Nephron (organoid): ENCODE data around the gene HSPH1.
A peak's percentile ranks its signal among the peaks of the same experiment; 100 is the strongest.

Experiments used
- H3K27ac Mint-ChIP-seq, 3 experiments: 2 replicates each; pipeline ENCODE4 v1.8.0; 2020; ENCODE audit warnings: mixed read lengths in 3 of 3, mild to moderate bottlenecking in 2 of 3, moderate library complexity in 1 of 3
- H3K27me3 Mint-ChIP-seq: 2 replicates; pipeline ENCODE4 v1.8.0; 2021; ENCODE audit warnings: low read depth, mild to moderate bottlenecking, moderate library complexity, mixed read lengths
- H3K36me3 Mint-ChIP-seq: 2 replicates; pipeline ENCODE4 v1.8.0; 2020; ENCODE audit warnings: low read depth, mixed read lengths
- H3K4me1 Mint-ChIP-seq: 2 replicates; pipeline ENCODE4 v1.8.0; 2020; ENCODE audit warnings: mixed read lengths
- H3K4me3 Mint-ChIP-seq, 3 experiments: 2 replicates each; pipeline ENCODE4 v1.8.0; 2020; ENCODE audit warnings: mild to moderate bottlenecking in 3 of 3, mixed read lengths in 3 of 3, moderate library complexity in 2 of 3
- H3K9me3 Mint-ChIP-seq: 2 replicates; pipeline ENCODE4 v1.8.0; 2020; ENCODE audit warnings: mixed read lengths
- CTCF ChIP-seq, 3 experiments: fragments of 200-600 bp; sonication (generic); IDR thresholded peaks; one replicate each; pipeline ENCODE4 v1.5.0; 2021; ENCODE audit warnings: antibody characterized with exemption in 3 of 3; ENCODE audit not compliant: unreplicated experiment in 3 of 3

The HSPH1 gene

GRCh38 chr13:31122544-31123260, 39.0 kb downstream of the HSPH1 start:
- peaks cover 18% of the 10 kb centered on the region for H3K27me3 Mint-ChIP-seq
- no peak overlapping the region for H3K4me3 Mint-ChIP-seq
- H3K9me3 Mint-ChIP-seq, result peaks cover 1% of the 10 kb centered on the region
- TF ChIP-seq CTCF (IDR thresholded peaks at IDR 0.05; ENCODE audit: unreplicated experiment in 3 of 3), result no peak
- H3K27ac Mint-ChIP-seq, result no peak overlapping the region
- peaks cover 35% of the 10 kb centered on the region for H3K4me1 Mint-ChIP-seq
- no peaks in the 10 kb centered on the region for H3K36me3 Mint-ChIP-seq

- no peak overlapping the region for H3K4me3 Mint-ChIP-seq
- peak overlapping the region in 1 of 3 experiments; percentile 78 for H3K27ac Mint-ChIP-seq
- no peak for TF ChIP-seq CTCF (IDR thresholded peaks at IDR 0.05; ENCODE audit: unreplicated experiment in 3 of 3)
- H3K4me1 Mint-ChIP-seq, result peaks cover 35% of the 10 kb centered on the region
- no peaks in the 10 kb centered on the region for H3K9me3 Mint-ChIP-seq
- H3K27me3 Mint-ChIP-seq, result peaks cover 20% of the 10 kb centered on the region
- no peaks in the 10 kb centered on the region for H3K36me3 Mint-ChIP-seq
Measured at GRCh38 chr13:31122143-31122542, 39.6 kb downstream of the HSPH1 start.

- H3K27me3 Mint-ChIP-seq, result peaks cover 23% of the 10 kb centered on the region
- peak overlapping the region; percentile 40 to 78 (median 42) for H3K27ac Mint-ChIP-seq
- H3K4me3 Mint-ChIP-seq, result no peak overlapping the region
- H3K36me3 Mint-ChIP-seq, result no peaks in the 10 kb centered on the region
- peaks cover 35% of the 10 kb centered on the region for H3K4me1 Mint-ChIP-seq
- no peak for TF ChIP-seq CTCF (IDR thresholded peaks at IDR 0.05; ENCODE audit: unreplicated experiment in 3 of 3)
- H3K9me3 Mint-ChIP-seq, result no peaks in the 10 kb centered on the region
Measured at GRCh38 chr13:31121379-31122140, 40.1 kb downstream of the HSPH1 start.

DNA sequence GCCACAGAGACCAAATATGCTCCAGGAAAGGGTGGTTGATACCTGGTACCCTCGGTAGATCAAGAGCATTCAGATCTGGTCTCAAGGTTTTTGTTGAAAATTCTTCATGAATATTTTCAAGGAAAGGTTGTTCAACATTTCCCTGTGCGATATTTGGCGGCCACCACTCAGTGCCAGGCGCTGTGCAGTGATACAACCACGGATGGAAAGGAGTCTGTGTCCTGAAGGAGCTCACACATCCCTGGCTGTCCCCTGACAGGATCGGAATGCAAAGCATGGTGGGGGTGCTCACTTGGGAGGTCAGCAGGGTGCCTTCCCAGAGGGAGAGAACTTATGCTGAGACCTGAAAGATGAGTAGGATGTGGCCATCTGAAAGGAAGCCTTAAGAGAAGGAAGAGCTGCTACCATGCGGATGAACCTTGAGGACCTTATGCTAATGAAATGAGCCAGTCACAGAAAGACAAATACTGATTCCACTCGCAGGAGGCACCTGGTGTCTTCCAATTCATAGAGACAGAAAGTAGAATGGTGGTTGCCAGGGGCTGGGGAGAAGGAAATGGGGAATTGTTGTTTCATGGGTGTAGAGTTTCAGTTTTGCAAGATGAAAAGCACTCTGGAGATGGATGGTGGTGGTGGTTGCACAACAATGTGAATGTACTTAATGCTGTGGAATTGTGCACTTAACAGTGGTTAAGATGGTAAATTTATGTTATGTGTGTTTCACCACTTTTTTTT, 41.6 kb downstream of the HSPH1 start:
- Mint-ChIP-seq H3K4me1 (peaks cover 35% of the 10 kb centered on the region), H3K27me3 (peaks cover 30% of the 10 kb centered on the region), H3K9me3 (no peaks in the 10 kb centered on the region), H3K27ac (peak overlapping the region in 1 of 3 experiments; percentile 28), H3K4me3 (no peak overlapping the region), H3K36me3 (no peaks in the 10 kb centered on the region)
- no peak for TF ChIP-seq CTCF (IDR thresholded peaks at IDR 0.05; ENCODE audit: unreplicated experiment in 3 of 3)

DNA sequence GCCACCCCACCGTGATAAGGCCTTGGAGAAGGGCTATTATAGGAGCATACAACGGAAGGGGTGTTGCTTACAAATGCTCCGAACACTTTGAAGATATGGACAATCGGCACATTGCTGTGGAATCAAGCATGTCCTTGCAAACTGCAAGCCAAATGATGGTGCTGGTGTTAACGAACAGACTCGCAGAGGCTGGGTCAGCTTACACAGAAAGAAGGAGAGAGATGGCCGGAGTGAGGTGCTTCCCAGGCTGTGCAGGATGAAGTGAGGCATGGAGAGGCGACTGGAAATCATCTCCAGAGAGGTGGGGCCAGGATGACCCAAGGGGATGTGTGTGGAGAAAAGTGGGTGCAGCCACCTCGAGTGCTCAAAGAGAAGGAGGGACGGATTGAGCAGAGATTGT, 42.2 kb downstream of the HSPH1 start:
- H3K36me3 Mint-ChIP-seq, result no peaks in the 10 kb centered on the region
- no peak overlapping the region for H3K27ac Mint-ChIP-seq
- no peak for TF ChIP-seq CTCF (IDR thresholded peaks at IDR 0.05; ENCODE audit: unreplicated experiment in 3 of 3)
- no peak overlapping the region for H3K4me3 Mint-ChIP-seq
- no peaks in the 10 kb centered on the region for H3K9me3 Mint-ChIP-seq
- H3K27me3 Mint-ChIP-seq, result peaks cover 34% of the 10 kb centered on the region
- peaks cover 30% of the 10 kb centered on the region for H3K4me1 Mint-ChIP-seq
